Activated T-helper 2 cell treated with anti-CD3 and anti-CD28 coated beads, Interferon-gamma antibody, Interleukin-2, Interleukin-4, amounts not matched to agents 10 μg/mL and 5 μg/mL and 100 μg/mL, durations not matched to agents 14 hours and 24 hours and 36 hours (primary cell): ENCODE data around the gene FAM78B. TPM values are rescaled to one million over a fixed set of nuclear protein-coding genes. Genes with fewer than 3 reads are reported as not detected.

Source experiments
- DNase-seq: peaks from one replicate; pipeline ENCODE4 v3.0.0; 2021; ENCODE audit warnings: low spot score
- H3K27ac Mint-ChIP-seq: one replicate; pipeline ENCODE4 v1.8.0; 2021; ENCODE audit warnings: mixed read lengths
- H3K27me3 Mint-ChIP-seq: one replicate; pipeline ENCODE4 v1.8.0; 2021; ENCODE audit warnings: low read depth, mixed read lengths
- H3K36me3 Mint-ChIP-seq: one replicate; pipeline ENCODE4 v1.8.0; 2021; ENCODE audit warnings: low read depth, mixed read lengths
- H3K4me1 Mint-ChIP-seq: one replicate; pipeline ENCODE4 v1.8.0; 2021; ENCODE audit warnings: low read depth, mixed read lengths
- H3K4me3 Mint-ChIP-seq: one replicate; pipeline ENCODE4 v1.8.0; 2021; ENCODE audit warnings: low read depth, mild to moderate bottlenecking, moderate library complexity, mixed read lengths
- H3K9me3 Mint-ChIP-seq: one replicate; pipeline ENCODE4 v1.8.0; 2021; ENCODE audit warnings: mixed read lengths
- intact Hi-C: fragments of 100-400 bp; cut with micrococcal nuclease; formaldehyde crosslinking; loops from one replicate; pipeline ENCODE4 v1.15.1; 2023
- total RNA-seq: library from RNA; stranded (reverse); gene quantifications from 2 replicates; pipeline ENCODE4 v1.2.3, GENCODE V29; 2022

Gene FAM78B
- total RNA-seq, 1 donor from 2014 or later = 1.2 TPM

DNA sequence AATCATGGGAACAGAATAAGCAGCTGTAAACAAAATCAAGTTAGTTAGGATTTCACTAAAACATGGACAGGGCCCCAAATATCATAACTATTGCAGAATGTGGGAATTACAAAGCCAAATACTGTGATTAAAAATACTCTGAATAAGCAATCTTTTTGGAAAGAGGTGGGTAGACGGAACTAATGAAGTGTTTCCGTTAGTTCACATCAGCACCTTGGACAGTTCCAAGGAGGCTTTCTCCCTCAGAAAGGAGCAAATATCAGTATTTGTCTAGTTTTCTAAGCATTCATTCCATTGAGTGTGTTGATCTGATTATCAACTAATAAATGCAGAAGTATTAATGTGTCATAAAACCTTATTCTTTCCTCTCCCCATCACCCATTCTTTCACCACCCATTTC, 97.4 kb downstream of the FAM78B start:
- H3K4me3 Mint-ChIP-seq = no peak overlapping the region
- intact Hi-C loops = no loop called here
- no peaks in the 10 kb centered on the region for H3K4me1 Mint-ChIP-seq
- H3K9me3 Mint-ChIP-seq = no peaks in the 10 kb centered on the region
- DNase-seq = no peak
- no peaks in the 10 kb centered on the region for H3K27me3 Mint-ChIP-seq
- no peak overlapping the region for H3K27ac Mint-ChIP-seq
- H3K36me3 Mint-ChIP-seq = no peaks in the 10 kb centered on the region

DNA sequence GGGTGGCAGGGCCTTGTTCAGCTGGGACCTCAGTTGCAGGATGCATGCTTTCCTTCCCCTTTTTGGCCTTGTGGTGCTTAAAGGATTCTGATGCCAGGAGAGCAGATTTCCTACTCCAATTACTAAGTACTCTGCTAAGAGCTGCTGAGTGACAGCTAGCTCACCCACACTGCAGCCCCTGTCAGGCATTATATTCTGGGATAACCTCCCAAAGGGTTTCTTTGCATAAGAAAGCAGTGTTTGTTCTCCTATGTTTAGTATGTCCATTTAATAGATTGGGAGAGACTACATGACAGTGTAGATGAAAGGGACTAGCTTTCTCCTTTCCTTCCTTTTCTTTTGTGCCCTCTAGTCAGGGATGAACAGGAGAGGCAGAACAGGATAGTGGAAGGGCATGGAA, 100.7 kb downstream of the FAM78B start:
- Mint-ChIP-seq H3K27me3 (no peaks in the 10 kb centered on the region), H3K36me3 (no peaks in the 10 kb centered on the region), H3K9me3 (no peaks in the 10 kb centered on the region), H3K4me1 (no peaks in the 10 kb centered on the region), H3K4me3 (no peak overlapping the region), H3K27ac (no peak overlapping the region)
- intact Hi-C loops = no loop called here
- DNase-seq = no peak

DNA sequence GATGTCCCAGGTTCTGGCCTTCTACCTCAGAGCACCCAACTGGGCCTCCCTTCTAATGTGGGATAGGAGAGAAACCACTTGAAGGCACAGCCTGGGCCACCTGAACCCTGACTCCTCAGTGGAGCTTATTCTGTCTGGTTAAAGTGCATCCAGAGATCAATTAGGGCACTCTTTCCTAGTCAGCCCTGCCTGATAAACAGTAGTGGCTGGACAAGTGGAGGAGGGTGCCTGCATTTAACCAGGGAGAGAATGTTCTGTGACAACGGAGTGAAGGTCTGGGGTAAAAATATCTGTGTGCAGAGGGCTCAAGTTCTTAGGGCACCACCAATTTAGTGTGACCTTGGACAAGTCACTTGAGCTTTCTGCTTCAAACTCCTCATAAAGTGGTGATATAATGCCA, 101.8 kb downstream of the FAM78B start:
- Mint-ChIP-seq H3K27ac (no peak overlapping the region), H3K27me3 (no peaks in the 10 kb centered on the region), H3K4me3 (no peak overlapping the region), H3K4me1 (no peaks in the 10 kb centered on the region), H3K36me3 (no peaks in the 10 kb centered on the region), H3K9me3 (no peaks in the 10 kb centered on the region)
- DNase-seq = no peak
- intact Hi-C loops = no loop called here

DNA sequence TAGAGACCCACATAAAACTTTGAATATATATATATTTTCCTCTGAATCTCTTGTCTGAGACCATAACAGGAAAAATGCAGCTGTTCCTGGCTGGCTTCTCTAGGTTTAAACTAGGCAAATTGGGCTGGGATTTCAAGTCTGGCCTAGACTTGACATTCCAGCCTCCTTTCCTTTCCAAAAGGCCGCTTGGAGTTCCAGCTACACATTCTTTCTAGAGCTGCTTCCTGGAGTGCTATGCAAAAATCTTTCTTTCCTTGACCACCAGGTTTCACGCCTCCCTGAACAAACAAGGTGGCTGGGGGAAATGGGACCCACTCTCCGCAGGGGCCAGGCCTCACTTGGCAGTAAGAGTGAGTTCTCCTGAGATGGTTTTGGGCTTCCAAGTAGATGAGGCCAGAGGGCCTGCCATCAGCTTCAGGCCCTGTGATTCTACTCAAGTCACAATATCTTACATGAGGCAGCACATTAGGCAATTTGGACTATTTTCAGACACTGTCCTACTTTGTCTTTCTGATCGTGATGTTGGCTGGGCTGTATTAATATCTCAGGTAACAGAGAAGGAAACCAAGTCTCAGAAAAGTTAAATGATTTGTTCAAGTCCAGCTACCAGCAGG, 102.4 kb downstream of the FAM78B start:
- H3K36me3 Mint-ChIP-seq = no peaks in the 10 kb centered on the region
- no peaks in the 10 kb centered on the region for H3K27me3 Mint-ChIP-seq
- DNase-seq = no peak
- H3K4me1 Mint-ChIP-seq = no peaks in the 10 kb centered on the region
- H3K27ac Mint-ChIP-seq = no peak overlapping the region
- no peaks in the 10 kb centered on the region for H3K9me3 Mint-ChIP-seq
- no peak overlapping the region for H3K4me3 Mint-ChIP-seq
- intact Hi-C loops = no loop called here

DNA sequence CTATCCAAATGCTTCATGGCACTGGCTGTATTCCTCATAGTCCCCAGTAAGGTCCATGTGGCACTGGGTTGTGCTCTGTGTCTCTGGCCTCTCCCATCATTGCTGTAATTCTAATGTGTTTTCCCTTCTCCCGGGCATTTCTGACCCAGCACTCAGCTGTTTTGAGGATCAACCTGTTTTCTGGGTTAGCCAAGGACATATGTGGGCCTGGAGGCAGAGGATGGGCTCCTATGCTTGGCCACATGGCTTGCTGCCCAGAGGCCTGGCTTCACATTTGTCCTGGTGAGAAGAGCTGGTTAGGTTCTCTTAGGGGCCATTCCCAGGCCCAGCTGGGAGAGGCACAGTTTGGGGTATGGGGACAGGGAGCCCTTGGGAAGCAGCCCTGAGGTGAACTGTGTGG, 103.1 kb downstream of the FAM78B start:
- no peaks in the 10 kb centered on the region for H3K4me1 Mint-ChIP-seq
- intact Hi-C loops = no loop called here

DNA sequence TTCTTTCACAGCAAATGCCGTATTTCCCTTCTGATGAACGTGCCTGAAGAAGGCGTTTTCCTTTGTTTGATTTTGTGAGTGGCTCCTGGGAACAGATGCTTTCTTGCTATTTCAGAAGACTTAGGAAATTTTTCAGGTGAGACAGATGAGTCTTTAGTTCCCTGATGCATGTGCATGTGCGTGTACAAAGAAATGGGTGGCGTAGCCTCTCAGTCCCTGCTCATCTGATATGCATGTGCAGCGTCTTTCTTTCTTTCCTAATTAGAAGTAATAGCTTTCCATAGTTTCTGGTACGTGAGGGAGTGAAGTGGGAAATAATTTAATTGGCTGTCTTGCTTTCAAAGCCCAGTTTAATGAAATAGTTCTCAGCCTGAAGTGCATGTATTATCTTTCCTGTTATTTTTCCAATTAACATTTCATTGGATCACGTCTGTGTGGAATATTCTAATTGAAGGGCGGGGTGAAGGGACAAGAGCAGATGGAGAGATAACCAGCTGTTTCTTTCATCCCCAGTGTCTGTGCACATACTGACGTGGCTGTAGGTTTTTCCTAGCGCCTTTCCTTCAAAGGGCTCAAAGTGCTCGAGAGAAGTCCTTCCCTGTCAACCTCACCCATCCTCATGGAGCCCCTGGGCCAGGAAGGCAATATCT, 104.3 kb downstream of the FAM78B start:
- Mint-ChIP-seq H3K27me3 (peaks cover under 1% of the 10 kb centered on the region), H3K4me1 (no peaks in the 10 kb centered on the region), H3K27ac (no peak overlapping the region), H3K9me3 (no peaks in the 10 kb centered on the region), H3K4me3 (no peak overlapping the region), H3K36me3 (no peaks in the 10 kb centered on the region)
- intact Hi-C loops = no loop called here
- DNase-seq = no peak

More for the DNA sequence above, 103.1 kb downstream of the FAM78B start:
- no peak for DNase-seq
- no peaks in the 10 kb centered on the region for H3K9me3 Mint-ChIP-seq
- no peaks in the 10 kb centered on the region for H3K36me3 Mint-ChIP-seq
- H3K4me3 Mint-ChIP-seq = no peak overlapping the region
- H3K27ac Mint-ChIP-seq = no peak overlapping the region
- H3K27me3 Mint-ChIP-seq = no peaks in the 10 kb centered on the region

DNA sequence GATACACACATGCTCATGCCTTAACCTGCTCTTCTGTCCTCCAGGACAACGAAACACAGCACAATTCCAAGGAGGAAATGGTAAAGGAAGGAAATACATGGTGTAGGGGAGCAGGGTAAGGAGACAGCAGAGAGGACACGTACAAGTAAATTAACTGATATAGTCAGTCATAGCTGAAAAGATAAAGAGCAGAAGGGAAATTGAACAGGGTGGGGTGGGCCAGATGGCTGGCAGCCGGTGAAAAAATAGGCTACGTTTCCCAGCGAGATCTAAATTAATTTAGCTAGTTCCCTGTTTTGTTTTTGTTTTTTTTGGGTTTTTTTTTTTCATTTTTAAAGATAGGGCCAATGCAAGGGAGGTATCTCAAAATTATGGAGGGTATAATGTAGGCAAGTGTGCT, 109.2 kb downstream of the FAM78B start:
- intact Hi-C loops = no loop called here

DNA sequence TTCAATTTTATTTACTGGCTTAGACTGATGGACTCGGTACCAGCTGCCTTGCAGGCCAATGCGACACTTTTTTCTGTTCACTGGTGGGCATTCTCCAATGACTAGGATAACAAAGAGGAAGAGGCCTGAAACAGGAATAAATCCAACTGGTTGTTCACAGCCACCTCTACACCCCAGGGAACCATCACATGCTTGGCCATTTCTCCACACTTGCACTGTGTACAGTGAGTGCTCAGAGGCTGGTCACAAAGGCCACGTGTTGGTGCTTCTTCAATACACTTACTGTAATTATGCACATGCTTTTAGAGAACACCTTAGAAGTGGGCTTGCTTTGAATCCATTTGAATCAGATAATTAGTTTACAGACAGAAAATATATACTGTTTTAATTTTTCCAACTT, 113.4 kb downstream of the FAM78B start:
- no peaks in the 10 kb centered on the region for H3K36me3 Mint-ChIP-seq
- DNase-seq = no peak
- peaks cover 2% of the 10 kb centered on the region for H3K27me3 Mint-ChIP-seq
- H3K27ac Mint-ChIP-seq = no peak overlapping the region
- H3K4me1 Mint-ChIP-seq = no peaks in the 10 kb centered on the region
- no peaks in the 10 kb centered on the region for H3K9me3 Mint-ChIP-seq
- intact Hi-C loops = no loop called here
- H3K4me3 Mint-ChIP-seq = no peak overlapping the region

More for the DNA sequence above, 109.2 kb downstream of the FAM78B start:
- Mint-ChIP-seq H3K36me3 (no peaks in the 10 kb centered on the region), H3K4me1 (no peaks in the 10 kb centered on the region), H3K27ac (no peak overlapping the region), H3K4me3 (no peak overlapping the region), H3K9me3 (no peaks in the 10 kb centered on the region), H3K27me3 (peaks cover 2% of the 10 kb centered on the region)
- DNase-seq = no peak

DNA sequence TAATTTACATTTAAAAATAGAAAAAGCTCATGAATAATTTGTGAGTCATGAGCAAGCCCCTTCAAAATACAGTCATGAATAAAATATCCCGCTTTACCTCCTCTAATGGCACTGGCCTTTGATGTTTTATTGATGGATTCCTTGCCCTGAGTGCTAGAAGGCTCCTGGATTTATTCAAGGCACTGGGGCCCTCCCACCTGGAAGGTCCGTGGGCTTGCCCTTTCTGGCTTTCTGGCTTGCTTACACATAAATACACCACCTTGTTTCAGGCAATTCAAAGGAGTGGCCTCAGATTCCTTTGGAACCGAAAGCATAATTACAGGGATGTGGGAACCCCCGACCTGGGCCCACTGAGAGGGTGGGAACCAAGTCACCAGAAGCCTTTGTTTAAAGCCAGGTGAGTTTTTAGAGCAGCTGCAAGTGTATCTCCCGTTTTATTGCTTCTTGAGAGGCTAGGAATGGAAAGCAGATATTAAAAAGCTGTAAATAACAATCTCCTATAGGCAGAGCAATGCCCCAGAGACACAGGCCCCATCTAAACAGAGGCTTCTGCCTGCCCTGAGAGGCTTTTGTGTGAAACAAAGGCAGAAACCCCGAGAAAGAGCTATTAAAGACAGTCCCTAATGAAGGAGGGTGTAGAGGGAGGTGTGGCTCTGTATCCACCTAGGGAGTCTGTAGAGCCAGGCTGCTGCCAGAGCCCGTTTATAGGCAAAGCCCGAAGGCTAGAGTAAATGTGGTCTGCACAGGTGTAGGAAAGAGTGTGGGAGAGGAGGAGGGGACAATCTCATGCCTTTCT, 126.4 kb downstream of the FAM78B start:
- no peak for DNase-seq
- Mint-ChIP-seq H3K27ac (no peak overlapping the region), H3K36me3 (no peaks in the 10 kb centered on the region), H3K4me3 (no peak overlapping the region), H3K27me3 (peaks cover 6% of the 10 kb centered on the region), H3K9me3 (no peaks in the 10 kb centered on the region), H3K4me1 (no peaks in the 10 kb centered on the region)
- intact Hi-C loops = no loop called here

DNA sequence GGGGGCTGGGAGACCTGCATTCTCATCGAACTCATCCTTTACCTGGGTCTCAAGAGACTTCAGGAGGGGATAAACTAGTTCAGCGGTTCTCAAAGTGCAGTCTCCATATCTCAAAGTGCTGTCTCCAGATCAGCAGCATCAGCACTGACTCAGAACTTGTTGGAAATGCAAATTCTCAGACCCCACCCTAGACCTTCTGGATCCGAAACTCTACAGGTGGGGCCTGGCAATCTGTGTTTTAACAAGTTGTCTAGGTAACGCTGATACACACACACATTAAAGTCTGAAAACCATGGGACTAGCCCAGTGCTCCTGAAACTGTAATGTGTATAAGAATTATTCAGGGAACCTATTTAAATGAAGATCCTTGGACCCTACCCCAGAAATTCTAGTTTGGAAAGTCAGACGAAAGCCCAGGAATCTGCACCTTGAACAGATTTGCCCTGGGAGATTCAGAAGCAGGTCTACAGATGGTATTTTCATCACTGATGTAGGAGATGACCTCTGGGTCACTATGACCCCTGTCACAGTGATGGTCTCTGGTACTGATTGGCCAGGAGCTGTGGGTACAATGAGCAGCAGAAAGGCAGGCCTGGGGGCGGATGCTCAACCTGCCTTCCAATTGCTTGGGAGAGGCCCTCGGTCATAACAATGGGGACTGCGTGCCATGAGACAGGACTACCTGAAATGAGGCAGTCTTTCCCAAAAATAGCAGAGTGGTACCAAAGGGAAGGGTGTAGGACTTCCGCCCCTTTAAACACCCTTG, 127.2 kb downstream of the FAM78B start:
- DNase-seq = no peak
- no peaks in the 10 kb centered on the region for H3K9me3 Mint-ChIP-seq
- peaks cover 6% of the 10 kb centered on the region for H3K27me3 Mint-ChIP-seq
- H3K4me3 Mint-ChIP-seq = no peak overlapping the region
- H3K4me1 Mint-ChIP-seq = no peaks in the 10 kb centered on the region
- intact Hi-C loops = no loop called here
- no peak overlapping the region for H3K27ac Mint-ChIP-seq
- no peaks in the 10 kb centered on the region for H3K36me3 Mint-ChIP-seq

DNA sequence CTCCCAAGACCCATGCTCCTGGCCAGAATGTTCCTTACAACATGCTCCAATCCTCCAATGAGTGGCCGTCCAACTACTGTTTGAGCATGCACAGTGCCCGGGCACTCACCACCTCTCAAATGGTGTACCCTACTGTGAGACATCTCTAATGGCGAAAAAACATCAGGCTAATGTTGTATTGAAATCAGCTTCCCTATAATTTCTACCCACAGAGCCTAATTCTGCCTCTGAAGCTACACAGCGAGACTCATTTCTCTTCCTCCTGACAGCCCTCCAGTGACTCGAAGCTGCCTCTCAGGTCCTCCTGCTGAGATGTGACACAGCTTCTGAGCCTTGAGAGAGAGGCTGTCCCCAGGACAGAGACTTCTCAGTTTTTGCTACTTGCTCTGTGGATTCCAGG, 130.7 kb downstream of the FAM78B start:
- Mint-ChIP-seq H3K4me3 (no peak overlapping the region), H3K27me3 (peaks cover 4% of the 10 kb centered on the region), H3K9me3 (no peaks in the 10 kb centered on the region), H3K4me1 (no peaks in the 10 kb centered on the region), H3K27ac (no peak overlapping the region), H3K36me3 (no peaks in the 10 kb centered on the region)
- intact Hi-C loops = no loop called here
- no peak for DNase-seq

DNA sequence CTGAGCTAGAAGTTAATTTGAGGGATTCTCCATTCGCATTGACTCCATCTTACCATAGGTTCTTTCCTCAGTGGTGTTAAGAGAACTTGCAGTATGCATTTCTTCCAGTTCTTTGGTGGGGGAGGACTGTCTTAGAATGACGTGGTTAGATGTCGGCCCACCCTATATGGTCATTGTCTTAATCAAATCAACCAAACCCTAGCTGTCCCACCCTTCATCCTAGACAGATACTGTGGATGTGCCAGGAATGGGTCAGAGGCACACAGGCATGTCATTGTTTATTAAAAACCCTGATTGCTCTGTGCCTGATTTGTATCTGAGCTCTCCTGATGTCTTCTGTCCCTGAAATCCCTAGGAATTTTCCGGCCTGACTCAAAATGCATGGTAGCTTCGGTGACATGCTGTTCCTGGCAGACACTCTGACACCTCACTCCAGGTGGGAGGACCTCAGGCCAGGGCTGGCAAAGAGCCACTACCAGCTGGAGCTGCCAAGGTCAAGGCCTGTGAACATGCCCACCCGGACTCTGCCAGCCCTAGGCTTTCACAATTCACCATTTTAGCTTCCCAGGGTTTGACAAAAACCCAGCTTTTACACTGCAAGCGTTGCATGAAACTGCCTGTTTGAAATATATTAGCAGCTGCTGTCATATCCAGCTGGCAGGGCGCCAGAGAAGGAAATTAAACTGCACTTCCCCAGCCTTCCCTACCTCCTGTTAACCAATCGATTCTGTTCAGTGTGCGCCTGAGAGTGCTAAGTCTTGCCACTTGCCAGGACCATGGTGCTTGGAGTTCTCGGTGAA, 134.0 kb downstream of the FAM78B start:
- Mint-ChIP-seq H3K27me3 (peaks cover 5% of the 10 kb centered on the region), H3K27ac (no peak overlapping the region), H3K4me3 (no peak overlapping the region), H3K9me3 (no peaks in the 10 kb centered on the region), H3K4me1 (no peaks in the 10 kb centered on the region), H3K36me3 (no peaks in the 10 kb centered on the region)
- no peak for DNase-seq
- intact Hi-C loops = no loop called here
